Skin epidermis (tissue), 12 donors: ENCODE measurements around the gene TRDN.

Experiments
- H3K27ac ChIP-seq, 21 experiments: fragments of 200-600 bp; sonication (generic) in 11 of 21; one replicate each; pipeline ENCODE4 v1.5.0; 2020; ENCODE audit warnings: mild to moderate bottlenecking in 3 of 21, inconsistent platforms in 2 of 21, moderate library complexity in 2 of 21
- H3K4me3 ChIP-seq, 7 experiments: fragments of 200-600 bp; sonication (generic) in 2 of 7; one replicate each; pipeline ENCODE4 v1.5.0; 2020; ENCODE audit warnings: inconsistent platforms in 2 of 7, mild to moderate bottlenecking in 2 of 7, moderate library complexity in 1 of 7

The TRDN gene

DNA sequence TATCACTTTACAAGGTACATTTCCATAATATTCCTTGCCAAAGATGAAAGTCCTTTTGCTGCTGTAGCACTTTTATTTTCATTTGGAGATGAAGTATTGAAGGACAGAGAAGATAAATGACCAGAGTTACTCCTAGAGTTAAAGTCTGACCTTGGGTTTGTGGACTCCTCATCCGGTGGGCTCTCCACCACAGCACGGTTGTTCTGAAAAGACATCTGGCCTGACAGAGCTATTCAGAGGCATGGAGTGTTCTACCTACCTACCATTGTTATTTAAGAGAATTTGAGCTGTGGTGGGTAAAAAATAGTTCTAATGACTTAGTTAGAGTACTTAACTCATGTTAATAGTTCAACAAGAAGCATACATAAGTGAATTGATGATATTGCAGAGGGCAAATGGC lies 422.3 kb downstream of the TRDN start:
- no peak overlapping the region for H3K4me3 ChIP-seq
- no peak overlapping the region for H3K27ac ChIP-seq

DNA sequence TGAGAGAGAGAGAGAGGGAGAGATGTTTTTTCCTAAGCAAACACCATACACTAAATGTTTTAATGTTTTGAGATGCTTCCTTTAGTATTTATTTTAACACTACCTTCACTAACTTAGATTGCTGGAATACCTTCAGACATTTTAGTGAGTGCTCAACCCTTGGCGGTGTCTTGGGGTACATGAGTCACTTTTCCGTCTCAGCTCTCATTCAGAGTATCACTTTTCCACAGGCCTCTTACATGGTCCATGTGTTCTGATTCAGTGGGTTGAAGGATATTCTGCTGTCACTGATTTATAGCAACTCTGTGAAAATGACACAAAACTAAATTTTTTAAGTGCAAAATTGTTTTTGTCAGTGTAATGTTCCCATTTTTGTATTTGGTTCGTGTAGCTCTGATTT lies 422.8 kb downstream of the TRDN start:
- H3K27ac ChIP-seq = no peak overlapping the region
- H3K4me3 ChIP-seq = no peak overlapping the region

DNA sequence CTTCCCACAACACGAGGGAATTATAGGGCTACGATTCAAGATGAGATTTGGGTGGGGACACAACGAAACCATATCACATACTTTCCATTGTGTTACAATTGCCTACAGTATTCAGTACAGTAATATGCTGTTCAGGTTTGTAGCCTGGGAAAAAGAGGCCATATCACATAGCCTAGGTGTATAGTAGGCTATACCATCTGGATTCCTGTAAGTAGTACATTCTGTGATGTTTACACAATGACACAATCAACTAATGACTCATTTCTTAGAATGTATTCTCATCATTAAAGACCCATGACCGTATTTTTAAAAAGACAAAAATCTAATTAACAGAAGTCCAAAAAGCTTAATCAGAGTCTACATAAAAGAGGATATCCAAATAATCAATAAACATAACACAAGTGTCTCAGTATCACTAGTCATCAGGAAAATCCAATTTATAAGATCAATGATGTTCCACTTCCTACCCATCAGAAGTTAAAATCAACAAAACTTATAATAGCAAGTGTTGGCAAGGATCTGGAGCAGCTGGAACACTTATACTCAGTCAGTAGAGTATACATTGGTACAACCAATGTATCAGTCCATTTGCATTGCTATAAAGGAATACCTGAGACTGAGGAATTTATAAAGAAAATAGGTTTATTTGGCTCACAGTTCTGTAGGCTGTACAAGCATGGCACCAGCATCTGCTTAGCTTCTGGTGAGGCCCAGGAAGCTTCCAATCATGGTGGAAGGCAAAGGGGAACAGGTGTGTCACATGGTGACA lies 424.8 kb downstream of the TRDN start:
- Histone ChIP-seq H3K4me3 (no peak overlapping the region), H3K27ac (no peak overlapping the region)

DNA sequence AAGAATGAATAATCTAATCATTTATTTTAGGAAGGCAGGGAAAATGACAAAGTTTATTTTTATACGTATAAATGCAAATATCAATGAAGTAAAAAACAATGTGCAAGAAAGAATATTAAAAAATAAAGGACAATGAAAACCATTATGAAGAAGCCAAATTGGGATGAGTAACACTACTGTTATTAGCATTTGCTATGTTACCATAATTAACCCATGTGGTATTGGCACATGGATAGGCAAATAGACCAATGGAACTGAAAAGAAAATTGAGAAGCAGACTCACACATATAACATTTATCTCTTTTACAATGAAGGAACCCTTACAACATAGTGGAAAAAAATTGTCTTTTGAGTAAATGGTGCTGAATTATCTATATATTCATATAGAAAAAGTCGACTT lies 426.1 kb downstream of the TRDN start:
- Histone ChIP-seq H3K4me3 (no peak overlapping the region), H3K27ac (no peak overlapping the region)

DNA sequence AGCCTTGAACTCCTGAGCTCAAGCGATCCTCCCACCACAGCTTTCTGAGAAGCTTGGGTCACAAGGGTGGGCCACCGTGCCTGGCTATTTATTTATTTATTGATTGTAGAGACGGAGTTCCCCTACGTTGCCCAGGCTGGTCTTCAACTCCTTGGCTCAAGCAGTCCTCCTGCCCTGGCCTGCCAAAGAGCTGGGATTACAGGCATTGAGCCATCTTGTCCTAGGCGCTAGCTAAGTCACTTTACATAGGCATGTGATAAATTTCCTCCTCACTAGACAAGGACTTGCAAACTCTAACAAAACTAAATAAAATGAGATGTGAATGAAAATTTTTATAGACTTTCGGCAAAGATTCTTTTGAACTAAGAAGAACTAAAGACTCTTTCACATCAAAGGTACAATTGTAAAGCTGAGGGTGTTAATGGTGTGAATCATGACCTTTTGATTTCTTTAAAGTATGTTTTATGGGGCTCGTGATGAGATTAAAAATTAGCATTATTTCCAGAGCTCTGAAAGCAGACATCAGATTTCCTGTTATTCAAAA lies 428.7 kb downstream of the TRDN start:
- Histone ChIP-seq H3K4me3 (no peak overlapping the region), H3K27ac (no peak overlapping the region)

DNA sequence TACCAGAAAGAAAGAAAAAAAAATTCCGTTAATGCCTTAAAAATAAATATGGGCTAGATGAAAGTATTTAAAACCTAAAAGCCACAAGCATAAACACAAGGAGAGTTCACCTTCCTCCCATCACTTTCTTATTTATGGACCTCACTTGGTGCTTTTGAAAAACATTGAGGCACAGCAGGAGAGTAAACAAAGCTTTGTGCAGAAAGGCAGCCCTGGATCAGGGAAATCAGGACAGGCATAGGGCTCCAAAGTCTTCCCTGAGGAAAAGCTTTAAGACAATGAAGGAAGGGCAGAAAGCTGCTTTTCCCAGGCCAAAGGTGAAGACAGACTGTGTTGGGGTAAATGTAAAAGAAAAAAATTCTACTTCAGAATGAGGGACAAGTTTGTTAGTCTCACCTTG lies 432.8 kb downstream of the TRDN start:
- H3K27ac ChIP-seq = no peak overlapping the region

DNA sequence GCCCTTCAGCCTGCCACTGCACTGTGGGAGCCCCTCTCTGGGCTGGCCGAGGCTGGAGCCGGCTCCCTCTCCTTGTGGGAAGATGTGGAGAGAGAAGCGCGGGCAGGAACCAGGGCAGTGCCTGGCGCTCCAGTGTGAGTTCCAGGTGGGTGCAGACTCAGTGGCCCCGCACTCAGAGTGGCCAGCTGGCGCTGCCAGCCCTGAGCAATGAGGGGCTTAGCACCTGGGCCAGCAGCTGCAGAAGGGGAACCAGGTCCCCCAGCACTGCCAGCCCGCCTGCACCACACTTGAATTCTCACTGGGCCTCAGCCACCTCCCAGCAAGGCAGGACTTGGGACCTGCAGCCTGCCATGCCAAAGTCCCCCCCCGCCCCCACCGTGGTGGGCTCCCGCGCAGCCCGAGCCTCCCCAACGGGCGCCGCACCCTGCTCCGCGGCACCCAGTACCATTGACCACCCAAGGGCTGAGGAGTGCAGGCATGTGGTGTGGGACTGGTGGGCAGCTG lies 434.8 kb downstream of the TRDN start:
- Histone ChIP-seq H3K4me3 (no peak overlapping the region), H3K27ac (no peak overlapping the region)

More for the DNA sequence above, 432.8 kb downstream of the TRDN start:
- no peak overlapping the region for H3K4me3 ChIP-seq

DNA sequence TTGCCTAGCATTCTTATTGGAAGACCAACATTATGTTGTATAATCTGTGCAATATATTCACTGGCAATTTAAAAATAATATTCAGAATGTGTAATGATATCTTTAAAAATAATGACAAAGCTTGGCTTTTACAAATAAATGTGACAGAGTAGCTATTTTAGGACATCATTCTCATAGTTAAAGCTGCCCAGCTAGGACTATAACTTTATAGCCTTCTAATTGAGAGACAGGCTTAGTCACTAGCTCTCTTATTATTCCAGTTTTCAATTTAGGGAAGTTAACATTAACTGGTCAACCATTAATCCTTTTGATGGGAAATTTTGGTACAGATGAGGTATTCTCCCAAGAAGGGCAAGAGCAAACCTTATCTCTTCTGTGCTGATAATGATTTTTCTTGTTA lies 443.5 kb downstream of the TRDN start:
- Histone ChIP-seq H3K4me3 (no peak overlapping the region), H3K27ac (no peak overlapping the region)

DNA sequence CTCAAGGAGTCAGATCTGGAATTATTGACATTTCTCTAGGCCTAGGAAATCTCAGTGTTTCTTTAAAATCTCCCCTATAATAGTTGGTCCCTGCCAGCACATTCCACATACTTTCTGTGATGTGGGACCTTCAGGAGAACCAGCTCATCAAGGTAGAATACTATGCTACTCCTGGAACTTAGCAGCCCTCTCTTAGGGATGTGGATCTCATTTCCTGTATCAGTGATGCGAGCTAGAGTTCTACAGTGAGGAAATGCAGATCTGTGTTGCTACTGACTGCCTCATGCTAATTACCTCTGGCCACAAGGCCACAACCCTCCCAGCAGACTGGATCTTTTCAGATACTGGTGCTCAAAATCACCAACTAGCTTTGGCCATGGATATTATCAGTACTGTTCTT lies 446.9 kb downstream of the TRDN start:
- Histone ChIP-seq H3K4me3 (no peak overlapping the region), H3K27ac (no peak overlapping the region)

DNA sequence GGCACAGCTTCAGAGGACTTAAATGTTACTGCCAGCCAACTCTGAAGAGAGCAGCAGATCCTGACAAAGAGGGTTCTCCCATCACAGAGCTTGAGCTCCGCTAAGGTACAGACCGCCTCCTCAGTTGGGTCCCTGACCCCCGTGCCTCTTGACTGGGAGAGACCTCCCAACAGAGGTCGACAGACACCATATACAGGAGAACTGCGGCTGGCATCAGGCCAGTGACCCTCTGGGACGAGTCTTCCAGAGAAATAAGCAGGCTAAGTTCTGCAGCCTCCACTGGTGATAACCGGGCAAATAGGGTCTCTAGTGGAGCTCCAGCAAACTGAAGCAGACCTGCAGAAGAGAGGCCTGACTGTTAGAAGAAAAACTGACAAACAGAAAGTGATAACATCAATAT lies 453.8 kb downstream of the TRDN start:
- Histone ChIP-seq H3K27ac (no peak overlapping the region), H3K4me3 (no peak overlapping the region)

DNA sequence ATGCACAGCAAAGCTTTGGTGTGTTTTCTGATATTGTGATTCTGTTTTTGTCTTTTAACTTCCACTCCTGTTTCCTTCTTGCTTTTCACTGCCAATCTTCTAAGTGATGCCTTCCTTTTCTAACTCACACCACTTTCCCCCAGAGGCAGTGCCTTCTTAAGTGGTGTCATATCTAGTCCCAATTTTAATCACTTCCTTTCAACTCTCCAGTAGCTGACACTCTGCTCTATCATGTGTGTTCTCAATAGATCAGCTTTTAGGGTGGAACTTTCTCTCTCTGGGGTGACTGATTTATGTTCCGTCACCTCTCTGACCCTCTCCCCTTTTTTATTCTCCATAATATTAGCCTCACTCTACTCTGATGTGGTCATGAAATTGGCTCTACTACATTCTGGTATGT lies 460.0 kb downstream of the TRDN start:
- no peak overlapping the region for H3K27ac ChIP-seq
- no peak overlapping the region for H3K4me3 ChIP-seq

DNA sequence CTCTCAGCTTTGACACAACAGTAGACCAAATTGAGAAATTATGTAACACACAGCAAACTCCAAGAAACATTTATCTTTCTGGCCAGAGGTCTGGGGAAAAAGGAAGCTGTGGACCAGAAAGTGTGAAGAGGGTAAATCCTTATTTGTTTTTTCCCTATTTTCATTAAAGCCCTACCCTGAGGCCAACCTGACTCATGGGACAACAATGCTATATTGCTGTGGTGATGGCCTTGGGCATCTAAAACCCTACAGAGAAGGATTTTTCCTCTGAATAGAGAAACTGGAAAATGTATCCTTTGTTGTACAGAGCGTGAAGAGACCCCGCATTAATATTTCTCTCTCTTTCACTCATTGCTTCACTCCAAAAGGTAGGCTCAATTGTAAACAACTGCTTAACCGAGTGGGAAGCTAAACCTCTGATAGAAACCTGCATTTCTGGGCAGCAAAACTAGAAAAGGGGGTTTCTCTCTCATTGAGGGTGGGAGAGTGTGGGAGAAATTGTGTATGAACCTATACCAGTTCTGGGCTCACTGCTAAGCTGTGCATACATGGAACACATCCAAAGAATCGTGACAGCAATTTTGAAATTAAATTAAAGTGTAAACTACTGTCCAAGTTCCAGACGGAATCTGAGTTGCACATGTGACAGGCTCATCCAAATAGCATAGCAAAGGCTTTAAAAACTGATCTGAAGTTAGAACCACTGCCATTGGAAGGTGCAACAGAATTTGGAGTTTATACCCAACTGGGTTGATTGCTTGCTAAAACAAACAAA lies 465.2 kb downstream of the TRDN start:
- Histone ChIP-seq H3K4me3 (no peak overlapping the region), H3K27ac (no peak overlapping the region)

DNA sequence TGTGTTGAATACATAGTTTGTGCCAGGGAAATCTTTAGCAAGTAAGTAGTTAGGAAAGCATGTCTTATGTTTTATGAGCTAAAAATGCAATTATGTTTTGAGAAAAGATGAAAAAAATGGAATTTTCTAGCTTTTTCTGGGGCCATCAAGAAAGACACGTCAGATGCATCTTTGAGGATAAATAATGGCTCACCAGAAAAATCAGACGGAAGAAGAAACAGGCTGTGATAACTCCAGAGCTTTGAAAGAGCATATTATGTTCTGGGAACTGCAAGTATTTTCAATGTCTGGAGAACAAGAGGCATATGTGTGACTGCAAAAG lies 467.0 kb downstream of the TRDN start:
- Histone ChIP-seq H3K4me3 (no peak overlapping the region), H3K27ac (no peak overlapping the region)

DNA sequence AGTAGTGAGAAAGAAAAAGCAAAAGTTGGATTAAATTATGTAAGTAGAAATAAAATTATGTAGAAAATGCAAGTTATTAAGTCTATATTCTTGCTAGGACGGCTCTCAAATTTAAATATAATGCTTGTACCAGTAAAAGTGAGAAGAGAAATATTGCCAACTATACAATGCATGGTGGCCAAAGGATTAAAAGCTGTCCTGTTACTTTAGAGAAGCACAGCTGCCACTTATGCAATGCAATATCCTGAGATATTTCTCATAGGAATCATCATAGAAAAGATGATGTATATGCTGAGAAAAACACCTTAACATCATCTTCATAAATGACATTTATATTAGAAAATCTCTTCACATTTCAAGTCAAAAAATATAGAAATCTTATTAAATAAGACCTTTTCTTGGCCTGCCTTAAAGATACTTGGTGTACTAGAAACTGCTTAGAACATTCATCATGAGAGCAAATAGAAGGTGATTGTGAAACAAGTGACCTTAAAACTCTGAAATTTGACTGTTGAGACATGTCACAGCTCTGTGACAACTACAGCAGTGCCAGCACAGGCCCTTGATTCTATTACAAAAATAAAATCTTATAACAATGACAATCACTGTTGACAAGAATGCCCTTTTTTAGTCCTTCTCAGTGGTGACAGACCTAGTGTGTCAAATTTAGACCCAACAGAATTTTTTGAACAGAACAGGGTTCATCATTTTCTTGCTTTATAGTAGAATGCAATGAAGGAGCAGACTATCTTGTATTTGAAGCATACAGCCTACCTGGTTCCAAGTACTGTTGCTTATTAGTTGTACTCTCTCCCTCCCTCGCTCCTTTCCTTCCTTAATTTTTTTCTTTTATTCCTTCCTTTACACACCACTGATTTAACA lies 467.6 kb downstream of the TRDN start:
- no peak overlapping the region for H3K27ac ChIP-seq
- H3K4me3 ChIP-seq = no peak overlapping the region

DNA sequence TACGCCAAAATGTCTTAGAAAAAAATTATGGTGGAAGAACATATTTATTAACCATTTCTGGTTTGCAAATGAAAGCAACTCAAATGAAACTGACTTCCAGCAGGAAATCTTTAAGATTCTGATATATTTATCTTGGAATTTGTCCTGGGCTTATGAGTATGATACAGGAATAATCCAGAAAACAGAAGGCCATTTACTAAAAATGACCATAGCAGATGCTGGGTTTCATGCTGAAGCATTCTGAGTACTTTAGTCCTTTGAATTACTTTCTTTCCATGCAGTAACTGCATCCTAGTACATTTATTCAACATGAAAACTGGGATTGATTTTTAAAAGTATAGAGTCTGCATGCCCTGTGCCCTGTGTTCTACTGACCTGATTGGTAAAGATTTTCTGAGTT lies 468.3 kb downstream of the TRDN start:
- no peak overlapping the region for H3K4me3 ChIP-seq
- H3K27ac ChIP-seq = no peak overlapping the region
